GM23248 (cell line): ENCODE measurements around the gene CCNY. TPM values are rescaled to one million over a fixed set of nuclear protein-coding genes. Genes with fewer than 3 reads are reported as not detected.

Source experiments
- DNase-seq: peaks from one replicate; pipeline ENCODE4 v3.0.0-alpha.2; 2015
- H2AFZ ChIP-seq: fragments of 200-600 bp; sonication (generic); 2 replicates; pipeline ENCODE4 v1.6.1; 2016; ENCODE audit warnings: antibody characterized with exemption
- H3F3A ChIP-seq: fragments of 200-600 bp; sonication (generic); 2 replicates; pipeline ENCODE4 v1.6.1; 2016; ENCODE audit warnings: mild to moderate bottlenecking, antibody characterized with exemption, mixed run types; ENCODE audit not compliant: insufficient read depth
- H3K27ac ChIP-seq: fragments of 200-600 bp; sonication (generic); 2 replicates; pipeline ENCODE4 v1.5.1; 2016; ENCODE audit warnings: mild to moderate bottlenecking
- H3K27me3 ChIP-seq: fragments of 200-600 bp; sonication (generic); replicated peaks from 2 replicates; pipeline ENCODE4 v1.6.1; 2016; ENCODE audit warnings: mild to moderate bottlenecking; ENCODE audit not compliant: insufficient read depth
- H3K36me3 ChIP-seq: fragments of 200-600 bp; sonication (generic); 2 replicates; pipeline ENCODE4 v1.6.1; 2016; ENCODE audit warnings: low read depth, mild to moderate bottlenecking
- H3K4me1 ChIP-seq: fragments of 200-600 bp; sonication (generic); 2 replicates; pipeline ENCODE4 v1.6.1; 2016; ENCODE audit warnings: mild to moderate bottlenecking; ENCODE audit not compliant: insufficient read depth
- H3K4me2 ChIP-seq: fragments of 200-600 bp; sonication (generic); one replicate; pipeline ENCODE4 v1.6.1; 2016; ENCODE audit warnings: mild to moderate bottlenecking; ENCODE audit not compliant: unreplicated experiment
- H3K4me3 ChIP-seq: fragments of 200-600 bp; sonication (generic); 2 replicates; pipeline ENCODE4 v1.5.1; 2016; ENCODE audit warnings: mild to moderate bottlenecking
- H3K79me2 ChIP-seq: fragments of 200-600 bp; sonication (generic); 2 replicates; pipeline ENCODE4 v1.6.1; 2016; ENCODE audit warnings: mild to moderate bottlenecking; ENCODE audit not compliant: insufficient read depth
- H3K9ac ChIP-seq: fragments of 200-600 bp; sonication (generic); 2 replicates; pipeline ENCODE4 v1.6.1; 2016; ENCODE audit warnings: mild to moderate bottlenecking
- H3K9me2 ChIP-seq: fragments of 200-600 bp; sonication (generic); 2 replicates; pipeline ENCODE4 v1.6.1; 2016; ENCODE audit warnings: mixed run types, mild to moderate bottlenecking, moderate library complexity; ENCODE audit not compliant: insufficient read depth
- H3K9me3 ChIP-seq: fragments of 200-600 bp; sonication (generic); one replicate; pipeline ENCODE4 v1.6.1; 2017; ENCODE audit warnings: low read depth
- H4K20me1 ChIP-seq: fragments of 200-600 bp; sonication (generic); 2 replicates; pipeline ENCODE4 v1.6.0; 2016; ENCODE audit not compliant: insufficient read depth
- EZH2 ChIP-seq: fragments of 200-600 bp; sonication (generic); IDR thresholded peaks from 2 replicates; pipeline ENCODE4 v1.6.1; 2018; ENCODE audit warnings: antibody characterized with exemption, mild to moderate bottlenecking; ENCODE audit not compliant: insufficient read depth, poor library complexity, severe bottlenecking
- EZH2phosphoT487 ChIP-seq: fragments of 200-600 bp; sonication (generic); IDR thresholded peaks from 2 replicates; pipeline ENCODE4 v1.6.1; 2018; ENCODE audit warnings: antibody characterized with exemption, moderate library complexity, mild to moderate bottlenecking, low read depth; ENCODE audit not compliant: insufficient read depth
- WGBS, 2 experiments: methylation state at CpG; one replicate each; pipeline ENCODE4 v1.1.6; 2015 to 2017; ENCODE audit warnings: low lambda C conversion rate in 2 of 2, low coverage in 1 of 2; ENCODE audit errors: missing lambda C conversion rate in 2 of 2; 5-methylcytosine and 5-hydroxymethylcytosine counted together
- in situ Hi-C: fragments of 300-500 bp; cut with MboI; formaldehyde crosslinking; loops from 2 replicates; pipeline ENCODE4 v1.15.0; 2020
- polyA plus RNA-seq: library from polyadenylated mRNA; unstranded; fragments of >200 nt; fragmentation: Nextera tagmentation; extraction: Ambion mirVana; gene quantifications from 2 replicates; pipeline ENCODE4 v1.2.1, GENCODE V29; 2016
- total RNA-seq: library from RNA; depleted of rRNA; stranded (reverse); fragments of >200 nt; shearing (Covaris generic); gene quantifications from 2 replicates; pipeline ENCODE4 v1.2.3, GENCODE V29; 2014

CCNY gene
- total and polyA plus RNA-seq, 2 experiments from 2014 or later: 12.8 to 70.4 TPM

DNA sequence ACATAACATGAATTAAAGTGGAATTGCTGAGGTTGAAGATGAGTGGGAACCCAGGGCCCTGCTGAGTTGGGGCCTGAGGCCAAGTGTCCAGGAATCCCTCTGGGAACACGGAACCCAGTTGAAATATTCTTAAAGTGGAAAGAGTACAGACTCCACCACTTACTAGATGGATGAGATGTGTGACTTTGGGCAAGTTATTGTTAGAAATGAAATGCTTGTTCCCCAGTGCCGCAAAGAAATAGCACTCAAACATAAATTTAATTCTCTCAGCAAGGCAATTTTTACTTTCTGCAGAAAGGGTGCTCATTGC, 54.5 kb downstream of the CCNY start:
- Histone ChIP-seq H3K9me2 (no peaks in the 10 kb centered on the region), H3F3A (peaks cover 19% of the 10 kb centered on the region; the same call in 1 of the 2 replicates), H3K4me2 (no peak overlapping the region), H2AFZ (no peak overlapping the region), H3K27ac (no peak overlapping the region), H3K9ac (no peak overlapping the region), H4K20me1 (peaks cover 23% of the 10 kb centered on the region), H3K27me3 (no peaks in the 10 kb centered on the region), H3K9me3 (no peaks in the 10 kb centered on the region), H3K79me2 (peaks cover 100% of the 10 kb centered on the region), H3K4me3 (no peak overlapping the region), H3K4me1 (peaks cover 19% of the 10 kb centered on the region), H3K36me3 (no peaks in the 10 kb centered on the region)
- in situ Hi-C loops: no loop called here
- WGBS, 2 experiments: 96 to 100% methylated on average over 2 of the region's 2 CpGs
- no peak for TF ChIP-seq EZH2
- no peak for TF ChIP-seq EZH2phosphoT487
- DNase-seq: no peak

DNA sequence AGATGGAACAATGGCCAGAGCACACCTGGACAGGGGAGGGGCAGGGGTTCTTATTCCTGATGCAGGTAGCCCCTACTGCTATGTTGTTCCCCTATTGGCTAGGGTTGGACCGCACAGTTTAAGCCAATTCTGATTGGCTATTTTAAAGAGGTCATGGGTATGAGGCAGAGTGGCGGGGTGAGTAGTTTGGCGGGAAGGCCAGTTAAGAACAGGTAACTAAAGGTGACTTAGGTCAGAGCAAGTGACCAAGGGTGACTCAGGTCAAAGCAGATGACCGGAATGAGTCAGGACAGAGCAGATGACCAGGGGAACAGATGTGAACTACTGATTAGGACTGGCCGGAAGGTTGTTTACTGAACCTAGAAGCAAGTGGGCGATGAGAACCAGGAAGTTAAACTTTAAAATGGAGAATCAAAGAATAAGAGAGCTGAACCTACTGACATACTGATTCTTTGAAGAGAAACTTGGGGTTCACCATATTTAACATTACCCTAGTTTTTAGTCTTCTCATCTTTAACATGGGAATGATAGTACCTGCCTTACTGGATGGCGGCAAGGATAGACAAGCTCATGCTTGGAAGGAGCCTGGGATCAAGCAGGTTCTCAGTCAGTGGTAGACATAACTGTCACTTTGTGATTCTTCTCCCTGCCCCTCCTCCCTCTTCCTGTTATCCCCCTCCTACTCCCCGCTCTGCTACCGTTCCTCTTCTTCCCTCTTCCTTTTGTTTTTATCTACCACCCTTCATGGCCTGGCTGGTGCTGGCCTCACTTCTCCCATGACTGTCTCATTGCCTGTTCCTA, 55.0 kb downstream of the CCNY start:
- H4K20me1 ChIP-seq: peaks cover 25% of the 10 kb centered on the region
- no peaks in the 10 kb centered on the region for H3K27me3 ChIP-seq
- H3K27ac ChIP-seq: no peak overlapping the region
- H3K79me2 ChIP-seq: peaks cover 100% of the 10 kb centered on the region
- no peak for TF ChIP-seq EZH2
- no peak for TF ChIP-seq EZH2phosphoT487
- no peaks in the 10 kb centered on the region for H3K36me3 ChIP-seq
- WGBS, 2 experiments: 91 to 93% methylated on average over 9 of the region's 9 CpGs
- no peak for DNase-seq
- in situ Hi-C loops: no loop called here
- no peaks in the 10 kb centered on the region for H3K9me2 ChIP-seq
- H3K4me2 ChIP-seq: no peak overlapping the region
- H3K9me3 ChIP-seq: no peaks in the 10 kb centered on the region
- no peak overlapping the region for H3K4me3 ChIP-seq
- no peak overlapping the region for H2AFZ ChIP-seq
- peaks cover 19% of the 10 kb centered on the region; the same call in 1 of the 2 replicates for H3F3A ChIP-seq
- H3K9ac ChIP-seq: no peak overlapping the region
- peaks cover 19% of the 10 kb centered on the region for H3K4me1 ChIP-seq

DNA sequence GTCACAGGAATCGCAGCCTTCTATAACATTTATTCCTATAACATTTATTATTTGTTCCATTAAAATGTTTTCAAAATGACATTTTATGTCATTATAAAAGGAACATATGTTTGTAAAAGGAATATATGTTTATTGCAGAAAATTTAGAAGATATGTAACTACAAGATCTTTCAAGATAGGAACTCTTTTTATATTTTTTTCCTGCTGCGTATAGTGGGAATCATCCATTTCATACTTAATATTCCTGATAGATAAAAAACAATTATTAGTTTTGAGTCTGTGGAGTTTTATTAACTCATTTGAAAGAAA, 55.6 kb downstream of the CCNY start:
- H3K27me3 ChIP-seq: no peaks in the 10 kb centered on the region
- no peaks in the 10 kb centered on the region for H3K9me2 ChIP-seq
- no peak overlapping the region for H2AFZ ChIP-seq
- H3K4me1 ChIP-seq: peaks cover 14% of the 10 kb centered on the region
- H3K4me3 ChIP-seq: no peak overlapping the region
- in situ Hi-C loops: no loop called here
- H3K27ac ChIP-seq: no peak overlapping the region
- H3K9me3 ChIP-seq: no peaks in the 10 kb centered on the region
- no peak for DNase-seq
- no peak overlapping the region for H3K4me2 ChIP-seq
- H3K79me2 ChIP-seq: peaks cover 100% of the 10 kb centered on the region
- no peak overlapping the region for H3K9ac ChIP-seq
- no peaks in the 10 kb centered on the region for H3K36me3 ChIP-seq
- H3F3A ChIP-seq: peaks cover 18% of the 10 kb centered on the region; the same call in 1 of the 2 replicates
- WGBS, 2 experiments: 98 to 100% methylated on average over 2 of the region's 2 CpGs
- TF ChIP-seq EZH2phosphoT487: no peak
- H4K20me1 ChIP-seq: peaks cover 23% of the 10 kb centered on the region

DNA sequence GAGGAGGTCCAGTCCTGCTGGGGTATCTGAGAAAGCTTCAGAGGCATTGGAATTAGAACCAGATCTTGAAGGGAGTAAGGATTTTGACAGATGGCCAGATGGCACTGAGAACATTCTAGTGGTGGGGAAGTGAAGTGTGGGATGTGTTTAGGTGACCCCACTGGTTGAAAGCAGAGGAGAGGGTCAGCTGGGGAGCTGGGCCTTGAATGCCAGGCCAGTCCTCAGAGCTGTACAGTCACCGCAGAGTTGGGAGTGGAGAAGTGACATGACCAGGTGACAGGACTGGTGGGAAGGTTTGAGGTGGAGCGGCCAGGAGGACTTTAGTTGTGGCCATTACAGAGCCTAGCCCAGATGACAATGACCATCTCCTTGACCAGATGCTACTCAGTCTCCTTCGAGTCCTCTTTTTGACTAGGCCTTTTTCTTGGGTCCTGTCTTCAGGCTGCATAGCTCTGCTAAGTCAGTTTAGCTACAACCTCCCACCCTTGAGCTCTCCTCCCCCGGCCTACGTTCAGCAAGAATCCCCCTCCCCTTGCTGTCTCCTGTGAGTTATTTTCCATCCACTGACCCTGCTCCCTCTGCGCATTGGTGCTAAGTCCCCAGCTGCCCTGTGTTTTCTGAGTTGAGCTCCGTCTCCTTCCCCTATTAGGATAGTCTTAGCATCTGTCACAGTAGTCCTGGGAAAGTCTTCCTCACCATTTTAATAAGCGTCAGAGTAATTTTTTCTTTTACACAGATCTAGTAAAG, 56.3 kb downstream of the CCNY start:
- Histone ChIP-seq H3K9ac (no peak overlapping the region), H3K9me2 (no peaks in the 10 kb centered on the region), H3K79me2 (peaks cover 100% of the 10 kb centered on the region), H3K4me1 (peaks cover 7% of the 10 kb centered on the region), H3K4me2 (no peak overlapping the region), H3K27me3 (no peaks in the 10 kb centered on the region), H2AFZ (no peak overlapping the region), H3K27ac (no peak overlapping the region), H3K4me3 (no peak overlapping the region), H3K36me3 (no peaks in the 10 kb centered on the region), H3F3A (peaks cover 11% of the 10 kb centered on the region; the same call in 1 of the 2 replicates), H4K20me1 (peaks cover 25% of the 10 kb centered on the region), H3K9me3 (no peaks in the 10 kb centered on the region)
- no peak for TF ChIP-seq EZH2
- no peak for TF ChIP-seq EZH2phosphoT487
- 88 to 93% methylated on average over 8 of the region's 8 CpGs for WGBS, 2 experiments
- in situ Hi-C loops: no loop called here
- no peak for DNase-seq
